ENCODE measurements around the gene HOXB6.

HOXB6 gene

GRCh38 chr17:48604770-48605329 lies at the start of gene HOXB6:
HOXB6 (minus strand) TSS chr17:48604986; CDS start chr17:48598150, 6,836 bp downstream.
- no peak for DNase-seq (ENCODE audit: low read depth)

- no peak for DNase-seq (ENCODE audit: low read depth)
Measured at GRCh38 chr17:48649741-48650140, 45.0 kb upstream of the HOXB6 start.

GRCh38 chr17:48647963-48648245 lies 43.1 kb upstream of the HOXB6 start:
- DNase-seq (ENCODE audit: low read depth), result no peak

- no peak for DNase-seq (ENCODE audit: low read depth)
Measured at GRCh38 chr17:48647103-48647962, 42.5 kb upstream of the HOXB6 start.

GRCh38 chr17:48646183-48647102 lies 41.7 kb upstream of the HOXB6 start:
- DNase-seq (ENCODE audit: low read depth), result peak; percentile 9

GRCh38 chr17:48645639-48646182 lies 40.9 kb upstream of the HOXB6 start:
- DNase-seq (ENCODE audit: low read depth), result no peak

GRCh38 chr17:48644910-48645557 lies 40.2 kb upstream of the HOXB6 start:
- no peak for DNase-seq (ENCODE audit: low read depth)

- no peak for DNase-seq (ENCODE audit: low read depth)
Measured at GRCh38 chr17:48644159-48644558, 39.4 kb upstream of the HOXB6 start.

GRCh38 chr17:48643697-48644012 lies 38.9 kb upstream of the HOXB6 start:
- no peak for DNase-seq (ENCODE audit: low read depth)

GRCh38 chr17:48642843-48643696 lies 38.3 kb upstream of the HOXB6 start:
- DNase-seq (ENCODE audit: low read depth), result no peak

GRCh38 chr17:48642059-48642842 lies 37.5 kb upstream of the HOXB6 start:
- no peak for DNase-seq (ENCODE audit: low read depth)

GRCh38 chr17:48641541-48642058 lies 36.8 kb upstream of the HOXB6 start:
- no peak for DNase-seq (ENCODE audit: low read depth)

GRCh38 chr17:48640858-48641180 lies 36.0 kb upstream of the HOXB6 start:
- no peak for DNase-seq (ENCODE audit: low read depth)

- no peak for DNase-seq (ENCODE audit: low read depth)
Measured at GRCh38 chr17:48639982-48640857, 35.4 kb upstream of the HOXB6 start.

- no peak for DNase-seq (ENCODE audit: low read depth)
Measured at GRCh38 chr17:48639136-48639535, 34.4 kb upstream of the HOXB6 start.

GRCh38 chr17:48637323-48638260 lies 32.8 kb upstream of the HOXB6 start:
- DNase-seq (ENCODE audit: low read depth), result no peak

- DNase-seq (ENCODE audit: low read depth), result peak; percentile 73
Measured at GRCh38 chr17:48636177-48637018, 31.6 kb upstream of the HOXB6 start.
